B cell (primary cell): ENCODE measurements around the gene MIPEP. TPM values are rescaled to one million over a fixed set of nuclear protein-coding genes. Genes with fewer than 3 reads are reported as not detected.

Experiments
- ATAC-seq: fragments of 200-7000 bp; cut with Tn5 transposase; one replicate; pipeline ENCODE4 v1.10.0; 2021; ENCODE audit warnings: low read depth, mild to moderate bottlenecking, moderate number of reproducible peaks, moderate library complexity
- CTCF ChIA-PET: fragments of 350-600 bp; sonication (Branson Sonifier 250); formaldehyde crosslinking; loops from one replicate; lab custom pipeline; 2021; ENCODE audit warnings: antibody characterized with exemption, inconsistent platforms; lab: Charles Lee
- POLR2A ChIA-PET: fragments of 350-600 bp; sonication (Branson Sonifier 250); formaldehyde crosslinking; loops from one replicate; lab custom pipeline; 2021; ENCODE audit warnings: antibody characterized with exemption; lab: Charles Lee
- DNase-seq: peaks from one replicate; pipeline ENCODE4 v3.0.0; 2013
- H2AFZ ChIP-seq: 2 replicates; pipeline ENCODE4 v1.6.1; 2012; ENCODE audit warnings: mild to moderate bottlenecking, low read depth, low read length; ENCODE audit not compliant: insufficient read depth, poor library complexity, severe bottlenecking
- H3K27ac ChIP-seq, 2 donors: 1 replicate in 1 of 2; 2 replicates in 1 of 2; pipeline ENCODE4 v1.5.1; 2012 to 2013; ENCODE audit warnings: low read length in 2 of 2, mild to moderate bottlenecking in 2 of 2, moderate library complexity in 1 of 2
- H3K27me3 ChIP-seq, 4 experiments: fragments of 200-600 bp in 1 of 4; sonication (generic) in 1 of 4; replicated peaks in 1 of 4; 1 replicate in 2 of 4; 2 replicates in 2 of 4; pipeline versions ENCODE4 v1.6.1 to v1.7.0; 2013 to 2016; ENCODE audit warnings: low read length in 3 of 4, mild to moderate bottlenecking in 2 of 4, mixed read lengths in 1 of 4, moderate library complexity in 1 of 4; ENCODE audit not compliant: insufficient read depth in 4 of 4, control insufficient read depth in 3 of 4; ENCODE audit errors: control extremely low read depth in 1 of 4
- H3K36me3 ChIP-seq, 2 experiments: replicated peaks in 1 of 2; 1 replicate in 1 of 2; 2 replicates in 1 of 2; pipeline versions ENCODE4 v1.6.1 to v1.7.1; 2013; ENCODE audit warnings: low read length in 1 of 2; ENCODE audit not compliant: insufficient read depth in 2 of 2, control insufficient read depth in 1 of 2; ENCODE audit errors: control extremely low read depth in 1 of 2, extremely low read depth in 1 of 2
- H3K4me1 ChIP-seq, 2 donors: fragments of 200-600 bp in 1 of 2; sonication (generic) in 1 of 2; 1 replicate in 1 of 2; 2 replicates in 1 of 2; pipeline versions ENCODE4 v1.5.1 to v1.6.1; 2013 to 2017; ENCODE audit warnings: low read length in 2 of 2; ENCODE audit not compliant: control insufficient read depth in 2 of 2, insufficient read depth in 2 of 2
- H3K4me2 ChIP-seq: replicated peaks from 2 replicates; pipeline ENCODE3; 2012; ENCODE audit warnings: mild to moderate bottlenecking, low read depth, low read length; ENCODE audit not compliant: poor library complexity, severe bottlenecking
- H3K4me3 ChIP-seq, 5 experiments: fragments of 200-600 bp in 1 of 5; sonication (generic) in 1 of 5; 1 replicate in 3 of 5; 2 replicates in 2 of 5; pipeline versions ENCODE4 v1.5.1 to v1.7.0; 2011 to 2016; ENCODE audit warnings: low read length in 4 of 5, mild to moderate bottlenecking in 4 of 5, low read depth in 2 of 5, control low read depth in 1 of 5, moderate library complexity in 1 of 5; ENCODE audit not compliant: insufficient read depth in 1 of 5; ENCODE audit errors: control extremely low read depth in 1 of 5, extremely low read depth in 1 of 5
- H3K79me2 ChIP-seq: fragments of 200-600 bp; sonication (generic); one replicate; pipeline ENCODE4 v1.6.0; 2016; ENCODE audit warnings: low read length; ENCODE audit not compliant: control insufficient read depth, insufficient read depth
- H3K9ac ChIP-seq: fragments of 200-600 bp; sonication (generic); 2 replicates; pipeline ENCODE4 v1.6.1; 2017; ENCODE audit warnings: mild to moderate bottlenecking, low read length, moderate library complexity
- H3K9me3 ChIP-seq, 3 donors: one replicate each; pipeline versions ENCODE4 v1.6.1 to v1.7.1; 2013; ENCODE audit warnings: low read length in 2 of 3; ENCODE audit not compliant: control insufficient read depth in 2 of 3, insufficient read depth in 1 of 3; ENCODE audit errors: control extremely low read depth in 1 of 3
- H4K20me1 ChIP-seq: 2 replicates; pipeline ENCODE4 v1.6.0; 2012; ENCODE audit warnings: mild to moderate bottlenecking, low read length; ENCODE audit not compliant: insufficient read depth, control insufficient read depth, poor library complexity, severe bottlenecking
- H3K27ac Mint-ChIP-seq: one replicate; pipeline ENCODE4 v1.8.0; 2021; ENCODE audit warnings: mixed read lengths
- H3K27me3 Mint-ChIP-seq: one replicate; pipeline ENCODE4 v1.8.0; 2021; ENCODE audit warnings: mixed read lengths
- H3K4me1 Mint-ChIP-seq: one replicate; pipeline ENCODE4 v1.8.0; 2021; ENCODE audit warnings: mixed read lengths
- H3K4me3 Mint-ChIP-seq: one replicate; pipeline ENCODE4 v1.8.0; 2021; ENCODE audit warnings: mixed read lengths
- H3K9me3 Mint-ChIP-seq: one replicate; pipeline ENCODE4 v1.8.0; 2022; ENCODE audit warnings: mixed read lengths; ENCODE audit not compliant: insufficient read depth
- CTCF ChIP-seq: fragments of 200-600 bp; IDR thresholded peaks from one replicate; pipeline ENCODE4 v1.8.0; 2022; ENCODE audit warnings: antibody characterized with exemption, mild to moderate bottlenecking
- EZH2 ChIP-seq: IDR thresholded peaks from 2 replicates; pipeline ENCODE4 v1.6.1; 2012; ENCODE audit warnings: borderline replicate concordance, low read depth, mild to moderate bottlenecking, moderate library complexity, low read length; ENCODE audit not compliant: insufficient read depth, poor library complexity, severe bottlenecking
- whole genome bisulfite sequencing: methylation state at CpG from one replicate; pipeline ENCODE4 v1.1.5; 2013; ENCODE audit warnings: missing lambda C conversion rate; ENCODE audit not compliant: insufficient coverage; 5-methylcytosine and 5-hydroxymethylcytosine counted together
- intact Hi-C: fragments of 100-400 bp; cut with micrococcal nuclease; formaldehyde crosslinking; loops from one replicate; pipeline ENCODE4 v1.10.0; 2022
- polyA plus RNA-seq: library from polyadenylated mRNA; depleted of rRNA; stranded (reverse); fragments of >200 nt; gene quantifications from 2 replicates; pipeline ENCODE4 v1.2.3, GENCODE V29; 2012
- total RNA-seq, 2 donors: library from RNA; stranded (reverse); fragments of 120-200 nt in 1 of 2; gene quantifications; 1 replicate in 1 of 2; 2 replicates in 1 of 2; pipeline versions ENCODE4 v1.2.3 to v1.2.4, GENCODE V29; 2013 to 2022

MIPEP gene
- total and polyA plus RNA-seq, 2 donors (not counting 1 experiment from before 2014, with no cell fraction given), result 6.2 to 16.9 TPM

GRCh38 chr13:23753458-23753857, 135.7 kb downstream of the MIPEP start:
- H3K27ac Mint-ChIP-seq, result no peak overlapping the region
- no peak overlapping the region for H2AFZ ChIP-seq
- TF ChIP-seq EZH2 (no peak), CTCF (no peak)
- CTCF ChIA-PET, result no interaction called here
- no peaks in the 10 kb centered on the region for H3K79me2 ChIP-seq
- no peak overlapping the region for H3K27ac ChIP-seq
- intact Hi-C loops, result no loop called here
- WGBS, result no CpG with 5 or more reads among the region's 1 CpG
- no peak overlapping the region for H3K9ac ChIP-seq
- no peaks in the 10 kb centered on the region for H4K20me1 ChIP-seq
- H3K9me3 ChIP-seq, result no peaks in the 10 kb centered on the region
- no peaks in the 10 kb centered on the region for H3K27me3 Mint-ChIP-seq
- H3K4me3 ChIP-seq, result no peak overlapping the region
- no peaks in the 10 kb centered on the region for H3K27me3 ChIP-seq
- POLR2A ChIA-PET, result no interaction called here
- no peak for DNase-seq
- no peaks in the 10 kb centered on the region for H3K9me3 Mint-ChIP-seq
- H3K4me2 ChIP-seq, result no peak overlapping the region
- H3K4me3 Mint-ChIP-seq, result no peak overlapping the region
- H3K36me3 ChIP-seq, result no peaks in the 10 kb centered on the region
- peaks cover 17% of the 10 kb centered on the region for H3K4me1 Mint-ChIP-seq
- H3K4me1 ChIP-seq, result peaks cover 9 to 11% of the 10 kb centered on the region in 2 donors
- ATAC-seq, result no peak

- ATAC-seq, result no peak
- H3K27ac Mint-ChIP-seq, result no peak overlapping the region
- H3K27ac ChIP-seq, result no peak overlapping the region
- intact Hi-C loops, result no loop called here
- no peaks in the 10 kb centered on the region for H3K36me3 ChIP-seq
- CTCF ChIA-PET, result no interaction called here
- H3K9ac ChIP-seq, result no peak overlapping the region
- DNase-seq, result no peak
- no peak overlapping the region for H3K4me3 ChIP-seq
- POLR2A ChIA-PET, result no interaction called here
- H3K4me3 Mint-ChIP-seq, result no peak overlapping the region
- H3K79me2 ChIP-seq, result no peaks in the 10 kb centered on the region
- peaks cover 16 to 18% of the 10 kb centered on the region in 2 donors for H3K4me1 ChIP-seq
- H3K9me3 ChIP-seq, result no peaks in the 10 kb centered on the region
- no peaks in the 10 kb centered on the region for H3K9me3 Mint-ChIP-seq
- H3K4me1 Mint-ChIP-seq, result peaks cover 22% of the 10 kb centered on the region
- H3K4me2 ChIP-seq, result no peak overlapping the region
- no peaks in the 10 kb centered on the region for H3K27me3 Mint-ChIP-seq
- no CpG with 5 or more reads among the region's 1 CpG for WGBS
- TF ChIP-seq CTCF, result no peak
- TF ChIP-seq EZH2, result no peak
- H2AFZ ChIP-seq, result no peak overlapping the region
- H4K20me1 ChIP-seq, result no peaks in the 10 kb centered on the region
- H3K27me3 ChIP-seq, result no peaks in the 10 kb centered on the region
Observed at GRCh38 chr13:23752111-23753001, 136.8 kb downstream of the MIPEP start.
